Ammon's horn (tissue), 1 donor: ENCODE results near the gene NEK8.
"Not testable (repeated sequence)": the region's sequence is repeated elsewhere in the genome, so short reads cannot be mapped to it uniquely, and the experiment has no call there.

ENCODE experiments used
- DNase-seq: peaks from one replicate; pipeline ENCODE4 v3.0.0-alpha.2; 2016; ENCODE audit warnings: low spot score

Gene NEK8

DNA sequence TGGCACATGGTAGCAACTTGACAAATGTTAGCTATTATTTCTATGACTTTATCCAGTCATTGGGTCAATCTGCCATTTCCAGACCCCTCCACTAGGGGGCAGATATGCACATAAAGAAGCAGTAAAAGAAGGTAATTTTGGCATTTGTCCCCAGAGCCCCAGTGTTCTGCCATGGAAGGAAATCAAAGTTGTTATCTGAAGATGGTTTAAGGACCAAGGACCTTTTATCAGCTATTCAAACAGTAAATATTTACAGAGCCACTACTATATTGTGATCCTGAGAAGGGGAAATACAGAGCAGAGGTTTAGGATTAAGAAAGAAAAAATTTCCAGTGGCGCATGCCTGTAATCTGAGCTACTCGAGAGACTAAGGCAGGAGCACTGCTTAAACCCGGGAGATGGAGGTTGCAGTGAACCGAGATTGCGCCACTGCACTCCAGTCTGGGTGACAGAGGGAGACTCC is 35.2 kb downstream of the NEK8 start:
- DNase-seq: peak; percentile 79

DNA sequence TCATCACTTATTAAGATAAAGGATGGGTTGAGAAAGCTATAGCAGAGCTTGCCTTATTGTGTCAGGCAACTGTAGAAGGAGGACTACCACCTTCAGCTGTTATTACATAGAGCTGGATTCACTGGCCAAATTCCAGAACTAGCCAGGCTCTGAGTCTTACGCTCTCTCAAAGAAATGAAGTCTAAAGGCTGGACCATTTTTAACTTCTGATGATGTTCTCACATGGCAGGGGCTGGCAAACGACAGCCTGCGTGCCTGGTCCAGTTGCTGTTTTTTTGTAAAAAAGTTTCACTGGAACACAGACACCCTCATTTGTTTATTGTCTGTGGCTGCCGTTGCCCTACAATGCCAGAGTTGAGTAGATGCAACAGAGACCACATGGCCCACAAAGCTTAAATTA is 36.5 kb downstream of the NEK8 start:
- no peak for DNase-seq

DNA sequence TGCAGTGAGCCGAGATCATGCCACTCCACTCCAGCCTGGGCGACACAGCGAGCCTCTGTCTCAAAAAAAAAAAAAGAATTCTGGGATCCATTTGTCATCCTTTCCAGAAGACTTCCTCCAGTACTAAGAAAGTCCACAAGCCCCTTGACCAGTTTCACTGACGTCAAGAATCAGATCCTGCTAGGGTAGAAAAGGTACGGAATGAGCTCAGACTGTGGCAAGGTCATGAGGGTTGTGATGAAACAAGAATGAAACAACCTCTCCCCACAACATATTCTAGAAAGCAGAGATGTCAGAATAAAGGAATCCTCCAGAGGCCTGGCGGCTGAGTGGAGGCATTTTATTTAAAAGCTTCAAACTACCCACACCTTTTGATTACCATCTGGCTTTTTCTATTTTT is 45.1 kb downstream of the NEK8 start:
- DNase-seq: no peak

DNA sequence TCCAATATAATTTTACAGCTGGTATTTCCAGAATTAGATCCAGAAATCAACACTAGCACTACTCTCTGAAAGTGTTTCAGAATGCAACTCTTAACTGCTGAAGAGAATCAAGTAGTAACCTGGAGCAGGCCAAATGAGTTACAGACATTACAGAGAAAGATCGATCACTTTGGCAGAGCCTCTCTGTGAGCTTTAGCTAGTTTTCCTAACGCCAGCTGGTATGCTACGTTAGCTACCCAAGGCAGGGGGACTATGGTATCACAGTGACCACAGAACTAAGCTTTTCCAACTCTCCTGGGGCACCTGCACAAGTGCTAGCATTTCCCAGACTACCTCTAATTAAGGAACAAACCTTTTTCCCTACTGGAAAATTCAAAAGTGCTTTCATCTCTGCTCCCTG is 45.6 kb downstream of the NEK8 start:
- no peak for DNase-seq

DNA sequence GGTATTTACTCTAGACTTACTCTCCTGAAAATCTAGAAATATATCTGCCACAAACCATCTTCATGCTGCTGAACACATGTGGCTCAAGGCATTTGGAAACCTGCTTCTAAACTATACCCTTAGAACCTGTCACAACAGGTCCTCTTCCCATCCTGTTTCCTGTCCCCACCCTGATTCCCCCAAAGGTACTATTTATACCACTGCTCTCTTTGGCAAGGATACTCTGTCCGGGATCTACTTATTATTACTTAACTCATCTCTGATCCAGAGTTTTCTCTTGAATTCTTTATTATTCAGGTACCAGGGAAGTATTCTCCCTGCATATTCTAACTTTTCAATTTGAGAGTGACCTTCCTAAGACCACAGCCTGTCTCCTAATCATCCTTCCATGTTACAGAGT is 48.6 kb downstream of the NEK8 start:
- no peak for DNase-seq

DNA sequence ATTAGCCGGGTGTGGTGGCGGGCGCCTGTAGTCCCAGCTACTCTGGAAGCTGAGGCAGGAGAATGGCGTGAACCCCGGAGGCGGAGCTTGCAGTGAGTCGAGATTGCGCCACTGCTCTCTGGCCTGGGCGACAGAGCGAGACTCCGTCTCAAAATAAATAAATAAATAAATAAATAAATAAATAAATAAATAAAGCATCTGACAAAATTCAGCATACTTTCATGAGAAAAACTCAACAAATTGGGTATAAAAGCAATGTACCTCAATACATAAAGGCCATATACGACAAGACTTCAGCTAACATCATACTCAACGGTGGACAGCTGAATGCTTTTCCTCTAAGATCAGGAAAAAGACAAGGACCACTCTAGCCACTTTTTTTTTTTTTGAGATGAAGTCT is 51.0 kb downstream of the NEK8 start:
- DNase-seq: not testable (repeated sequence)

DNA sequence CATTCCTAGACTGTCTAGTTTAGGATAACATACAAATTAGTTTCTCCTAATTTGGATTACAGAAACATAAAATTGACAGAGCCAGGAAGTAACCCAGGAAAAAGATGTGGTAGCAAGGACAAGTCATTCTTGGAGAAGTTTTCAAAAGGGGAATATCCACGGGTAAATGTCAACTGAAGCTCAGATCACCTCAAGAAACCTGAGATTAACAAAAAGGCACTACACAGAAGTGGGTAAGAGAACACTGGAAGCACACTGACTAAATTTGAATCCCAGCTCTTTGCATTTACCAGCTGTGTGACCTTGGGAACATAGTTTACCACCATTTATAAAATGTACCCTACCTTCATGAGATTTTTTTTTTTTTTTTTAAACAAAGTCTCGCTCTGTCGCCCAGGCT is 54.6 kb downstream of the NEK8 start:
- DNase-seq: no peak

DNA sequence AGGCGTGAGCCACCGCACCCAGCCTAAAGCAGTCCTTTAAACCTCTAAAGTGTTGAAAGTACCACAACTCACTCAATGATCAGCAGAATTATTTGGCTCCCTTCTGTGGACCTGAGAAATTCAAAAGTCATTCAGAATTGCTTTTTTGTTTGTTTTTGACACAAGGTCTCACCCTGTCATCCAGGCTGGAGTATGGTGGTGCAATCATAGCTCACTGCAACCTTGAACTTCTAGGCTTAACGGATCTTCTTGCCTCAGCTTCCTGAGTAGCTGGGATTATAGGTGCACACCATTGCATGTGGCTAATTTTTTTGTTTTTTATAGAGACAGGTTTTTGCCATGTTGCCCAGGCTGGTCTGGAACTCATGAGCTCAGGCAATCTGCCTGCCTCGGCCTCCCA is 59.5 kb downstream of the NEK8 start:
- no peak for DNase-seq
